Lung (tissue), 12 donors: ENCODE measurements around the gene FKBP10. TPM values are rescaled to one million over a fixed set of nuclear protein-coding genes. Genes with fewer than 3 reads are reported as not detected.
"Not testable (repeated sequence)": the region's sequence is repeated elsewhere in the genome, so short reads cannot be mapped to it uniquely, and the experiment has no call there.

Source experiments
- ATAC-seq: fragments of 200-7000 bp; cut with Tn5 transposase; one replicate; pipeline ENCODE4 v1.9.1; 2020; ENCODE audit warnings: moderate number of reproducible peaks; ENCODE audit not compliant: insufficient read depth, low FRiP score
- DNase-seq, 3 donors: peaks; one replicate each; pipeline ENCODE4 v3.0.0-alpha.2; 2013 to 2017
- H3K27ac ChIP-seq, 2 donors: one replicate each; pipeline ENCODE4 v1.5.1; 2013; ENCODE audit warnings: mild to moderate bottlenecking in 2 of 2, moderate library complexity in 2 of 2, control low read depth in 1 of 2, inconsistent platforms in 1 of 2, low read depth in 1 of 2, low read length in 1 of 2
- H3K27me3 ChIP-seq, 3 donors: one replicate each; pipeline ENCODE4 v1.5.1; 2013; ENCODE audit warnings: low read length in 2 of 3; ENCODE audit not compliant: control insufficient read depth in 3 of 3, insufficient read depth in 3 of 3
- H3K36me3 ChIP-seq, 4 donors: one replicate each; pipeline ENCODE4 v1.5.1; 2013; ENCODE audit warnings: low read length in 4 of 4, mild to moderate bottlenecking in 1 of 4, moderate library complexity in 1 of 4; ENCODE audit not compliant: control insufficient read depth in 4 of 4, insufficient read depth in 4 of 4
- H3K4me1 ChIP-seq, 5 donors: one replicate each; pipeline ENCODE4 v1.5.1; 2013; ENCODE audit warnings: low read length in 5 of 5, mild to moderate bottlenecking in 2 of 5, moderate library complexity in 1 of 5; ENCODE audit not compliant: control insufficient read depth in 5 of 5, insufficient read depth in 5 of 5
- H3K4me3 ChIP-seq: one replicate; pipeline ENCODE4 v1.5.1; 2013; ENCODE audit warnings: mild to moderate bottlenecking, control low read depth, moderate library complexity
- H3K9ac ChIP-seq, 2 donors: one replicate each; pipeline ENCODE4 v1.5.1; 2013; ENCODE audit warnings: low read length in 2 of 2, control low read depth in 1 of 2; ENCODE audit not compliant: insufficient read depth in 1 of 2
- H3K9me3 ChIP-seq, 4 donors: one replicate each; pipeline ENCODE4 v1.5.1; 2013; ENCODE audit warnings: low read length in 3 of 4, mild to moderate bottlenecking in 1 of 4, moderate library complexity in 1 of 4; ENCODE audit not compliant: control insufficient read depth in 4 of 4, insufficient read depth in 3 of 4
- CTCF ChIP-seq: IDR thresholded peaks from 2 replicates; pipeline ENCODE4 v1.5.1; 2012; ENCODE audit warnings: mild to moderate bottlenecking; ENCODE audit errors: control extremely low read depth, extremely low read depth
- WGBS, 2 donors: extraction: QIAGEN DNeasy Blood & Tissue Kit; methylation state at CpG; one replicate each; pipeline ENCODE4 v1.1.7; 2013; 5-methylcytosine and 5-hydroxymethylcytosine counted together
- polyA plus RNA-seq, 2 donors: library from polyadenylated mRNA; stranded (reverse); fragments of 200-250 nt; gene quantifications; one replicate each; pipeline ENCODE4 v1.2.1, GENCODE V29; 2013
- total RNA-seq, 2 donors: library from RNA; depleted of rRNA in 1 of 2; stranded (reverse); fragments of >200 nt in 1 of 2; gene quantifications; one replicate each; pipeline ENCODE4 v1.2.1, GENCODE V29; 2014 to 2021
- donor health status: control.
- donor health status: control.
- donor health status: Bipolar disorder and iron deficiency.
- donor health status: healthy.
- donor health status: DM: yes; HTN: yes; CAD: no.

FKBP10 gene
- total and polyA plus RNA-seq, 4 donors, result 32.6 to 64.4 (median 48.3) TPM

GRCh38 chr17:41823580-41823979 lies 10.8 kb downstream of the FKBP10 start:
- H3K4me1 ChIP-seq, result no peaks in the 10 kb centered on the region
- 91 to 95% methylated on average over 7 of the region's 7 CpGs for WGBS, 2 donors

GRCh38 chr17:41824086-41824485 lies 11.3 kb downstream of the FKBP10 start:
- DNase-seq, result no peak
- no peaks in the 10 kb centered on the region for H3K9me3 ChIP-seq
- 66 to 78% methylated on average over 7 of the region's 7 CpGs for WGBS, 2 donors
- ATAC-seq, result no peak
- no peak overlapping the region for H3K4me3 ChIP-seq
- H3K27ac ChIP-seq, result no peak overlapping the region
- no peak overlapping the region for H3K9ac ChIP-seq
- TF ChIP-seq CTCF, result no peak
- H3K27me3 ChIP-seq, result no peaks in the 10 kb centered on the region
- peaks cover 8 to 23% (median 20%) of the 10 kb centered on the region in 4 donors for H3K36me3 ChIP-seq
- no peaks in the 10 kb centered on the region for H3K4me1 ChIP-seq

More at GRCh38 chr17:41823580-41823979, 10.8 kb downstream of the FKBP10 start:
- no peak for TF ChIP-seq CTCF
- no peak for ATAC-seq
- Histone ChIP-seq H3K36me3 (peaks cover 10 to 19% (median 18%) of the 10 kb centered on the region in 4 donors), H3K27ac (no peak overlapping the region), H3K27me3 (no peaks in the 10 kb centered on the region), H3K9ac (no peak overlapping the region), H3K4me3 (no peak overlapping the region), H3K9me3 (no peaks in the 10 kb centered on the region)
- no peak for DNase-seq

- H3K4me3 ChIP-seq, result no peak overlapping the region
- no peak overlapping the region for H3K9ac ChIP-seq
- 93 to 95% methylated on average over 19 of the region's 19 CpGs for WGBS, 2 donors
- no peaks in the 10 kb centered on the region for H3K9me3 ChIP-seq
- no peaks in the 10 kb centered on the region for H3K4me1 ChIP-seq
- ATAC-seq (no peak), DNase-seq (no peak)
- no peaks in the 10 kb centered on the region for H3K27me3 ChIP-seq
- H3K27ac ChIP-seq, result no peak overlapping the region
- peaks cover 13 to 30% (median 26%) of the 10 kb centered on the region in 4 donors for H3K36me3 ChIP-seq
- no peak for TF ChIP-seq CTCF
Measured at GRCh38 chr17:41825175-41825845, 12.5 kb downstream of the FKBP10 start.

GRCh38 chr17:41829961-41830360 lies 17.2 kb downstream of the FKBP10 start:
- not testable (repeated sequence) for H3K9me3 ChIP-seq, H3K27me3 ChIP-seq, H3K4me1 ChIP-seq, ATAC-seq, H3K27ac ChIP-seq, H3K4me3 ChIP-seq, H3K9ac ChIP-seq, DNase-seq
- peaks cover 16 to 42% (median 29%) of the 10 kb centered on the region in 4 donors for H3K36me3 ChIP-seq
- 86 to 90% methylated on average over 10 of the region's 10 CpGs for WGBS, 2 donors
